GM12874 (cell line): ENCODE results near the gene EXOC6.

Source experiments
- TF ChIP-seq, protein P1 (sequence below): IDR thresholded peaks from 2 replicates; pipeline ENCODE4 v1.5.1; 2011; ENCODE audit warnings: low read depth, mild to moderate bottlenecking, control low read depth, low read length, moderate library complexity; ENCODE audit not compliant: insufficient read depth

EXOC6 gene

DNA sequence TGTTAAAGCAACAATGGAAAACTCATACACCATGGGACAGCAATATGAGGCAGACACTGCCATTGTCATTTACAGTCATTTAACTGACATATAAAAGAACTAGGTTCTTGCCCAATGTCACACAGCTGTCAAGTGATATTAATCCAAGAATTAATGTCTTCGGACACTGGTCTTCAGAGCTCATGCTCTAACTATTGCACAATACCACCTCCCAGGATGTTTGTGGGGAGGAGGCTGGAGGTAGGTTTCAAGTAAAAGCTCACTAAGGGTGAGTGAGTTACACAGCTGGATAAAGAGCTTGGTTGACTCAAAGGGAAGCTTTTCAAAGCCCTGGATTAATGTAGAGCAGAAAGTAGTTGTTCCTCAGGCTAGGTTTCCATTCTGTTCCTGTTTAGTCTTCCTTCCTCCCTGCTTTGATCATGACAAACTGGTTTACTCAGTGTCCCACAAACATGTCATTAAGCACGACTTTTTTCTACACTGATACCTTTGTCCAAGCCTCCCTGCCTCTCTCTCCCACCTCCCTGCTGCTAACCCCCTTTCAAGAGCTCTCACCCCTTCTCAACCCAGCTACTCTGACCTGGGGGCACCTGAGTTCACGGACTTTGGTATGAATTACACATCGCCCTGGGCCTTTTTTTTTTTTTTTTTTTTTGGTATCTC, 987 bp upstream of the EXOC6 start:
- TF ChIP-seq, protein P1, sequence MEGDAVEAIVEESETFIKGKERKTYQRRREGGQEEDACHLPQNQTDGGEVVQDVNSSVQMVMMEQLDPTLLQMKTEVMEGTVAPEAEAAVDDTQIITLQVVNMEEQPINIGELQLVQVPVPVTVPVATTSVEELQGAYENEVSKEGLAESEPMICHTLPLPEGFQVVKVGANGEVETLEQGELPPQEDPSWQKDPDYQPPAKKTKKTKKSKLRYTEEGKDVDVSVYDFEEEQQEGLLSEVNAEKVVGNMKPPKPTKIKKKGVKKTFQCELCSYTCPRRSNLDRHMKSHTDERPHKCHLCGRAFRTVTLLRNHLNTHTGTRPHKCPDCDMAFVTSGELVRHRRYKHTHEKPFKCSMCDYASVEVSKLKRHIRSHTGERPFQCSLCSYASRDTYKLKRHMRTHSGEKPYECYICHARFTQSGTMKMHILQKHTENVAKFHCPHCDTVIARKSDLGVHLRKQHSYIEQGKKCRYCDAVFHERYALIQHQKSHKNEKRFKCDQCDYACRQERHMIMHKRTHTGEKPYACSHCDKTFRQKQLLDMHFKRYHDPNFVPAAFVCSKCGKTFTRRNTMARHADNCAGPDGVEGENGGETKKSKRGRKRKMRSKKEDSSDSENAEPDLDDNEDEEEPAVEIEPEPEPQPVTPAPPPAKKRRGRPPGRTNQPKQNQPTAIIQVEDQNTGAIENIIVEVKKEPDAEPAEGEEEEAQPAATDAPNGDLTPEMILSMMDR, result no peak

DNA sequence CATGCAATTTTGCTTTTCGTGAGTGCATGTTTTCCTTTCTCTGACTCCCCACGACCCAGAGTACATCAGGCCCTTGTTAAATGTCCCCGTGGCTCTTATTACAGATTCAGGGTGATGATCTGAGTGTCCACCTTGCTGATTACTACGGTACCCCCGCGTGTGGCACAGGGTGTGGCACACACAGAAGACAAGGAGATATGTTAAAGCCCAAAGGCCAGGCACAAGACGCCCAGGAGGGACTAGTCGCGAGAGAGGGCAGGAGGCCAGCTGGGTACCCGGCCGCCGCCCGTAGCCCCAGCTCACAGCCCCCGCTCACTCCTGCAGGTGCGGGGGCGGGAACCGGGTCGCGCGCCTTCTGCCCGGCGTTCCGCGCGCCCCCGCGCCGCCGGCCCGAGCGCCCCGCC, 281 bp upstream of the EXOC6 start:
- TF ChIP-seq, protein P1, result no peak

DNA sequence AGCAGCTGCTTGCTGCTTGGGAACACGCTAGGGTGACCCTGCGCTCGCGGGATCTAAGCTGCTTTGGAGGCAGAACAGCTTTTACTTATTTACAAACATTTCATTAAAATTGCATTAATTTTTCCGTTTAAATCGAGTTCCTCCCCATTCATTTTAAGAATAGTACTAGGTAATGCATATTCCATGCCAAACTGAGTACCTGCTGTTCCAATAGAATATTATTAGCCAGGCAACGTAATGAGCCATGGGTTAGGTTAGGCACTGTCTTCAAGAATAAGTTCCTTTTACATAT, 860 bp downstream of the EXOC6 start:
- TF ChIP-seq, protein P1, result no peak

DNA sequence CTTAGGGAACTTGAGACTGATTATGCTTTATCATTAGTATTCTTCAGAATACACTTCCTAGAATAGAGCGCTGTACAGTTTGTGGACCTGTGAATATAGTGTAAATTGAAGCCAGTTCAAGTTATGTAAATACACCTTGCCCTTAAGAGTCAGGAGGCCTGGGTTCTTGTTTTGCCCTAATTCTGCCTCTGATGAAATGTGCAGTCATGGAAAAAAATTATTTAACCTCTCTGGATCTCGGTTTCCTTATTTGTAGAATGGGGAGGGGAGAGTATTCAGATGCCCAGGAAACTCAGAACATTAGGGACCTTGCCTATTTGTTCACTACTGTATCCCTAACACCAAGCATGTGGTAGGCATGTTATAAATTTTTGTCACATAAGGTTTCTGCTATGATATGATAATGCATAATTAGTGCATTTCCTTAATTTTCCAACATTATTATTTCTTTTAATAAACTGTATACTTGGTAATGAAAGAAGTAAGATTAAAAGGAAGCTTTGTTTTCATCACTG, 1.3 kb downstream of the EXOC6 start:
- TF ChIP-seq, protein P1, result no peak

DNA sequence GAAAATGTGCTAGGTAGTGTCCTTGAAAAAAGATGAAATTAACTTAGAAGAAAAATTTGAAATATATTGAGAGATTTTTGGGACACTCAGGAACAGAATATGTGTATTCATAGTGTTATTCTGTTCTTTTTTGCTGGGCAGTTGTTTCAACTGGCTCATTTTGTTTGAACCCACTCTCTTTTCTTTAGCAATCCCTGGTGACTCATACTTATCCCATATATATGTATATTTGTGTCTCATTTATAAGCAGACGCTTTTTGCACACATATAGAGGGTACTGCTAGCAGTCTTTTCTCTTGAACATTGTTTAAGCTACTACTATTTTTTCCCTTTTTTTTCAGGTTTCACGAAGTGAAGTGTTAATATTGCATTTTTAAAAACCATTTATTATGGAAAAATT, 1.9 kb downstream of the EXOC6 start:
- TF ChIP-seq, protein P1, result no peak

DNA sequence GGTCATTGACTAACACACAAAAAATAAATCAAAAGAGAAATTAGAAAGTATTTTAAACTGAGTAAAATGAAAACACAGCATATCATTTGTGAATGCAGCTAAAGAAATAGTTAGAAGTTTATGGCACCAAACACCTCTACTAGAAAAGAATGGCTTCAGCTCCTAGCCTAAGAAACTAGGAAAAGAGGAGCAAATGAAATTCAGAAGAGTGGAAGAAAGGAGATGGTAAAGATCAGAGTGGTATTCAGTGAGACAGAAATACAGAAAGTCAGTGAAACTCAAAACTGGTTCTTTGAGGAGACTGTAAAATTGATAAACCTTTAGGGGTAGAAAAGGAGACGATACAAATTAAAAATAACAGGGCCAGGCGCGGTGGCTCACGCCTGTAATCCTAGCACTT, 2.7 kb downstream of the EXOC6 start:
- TF ChIP-seq, protein P1, result no peak

DNA sequence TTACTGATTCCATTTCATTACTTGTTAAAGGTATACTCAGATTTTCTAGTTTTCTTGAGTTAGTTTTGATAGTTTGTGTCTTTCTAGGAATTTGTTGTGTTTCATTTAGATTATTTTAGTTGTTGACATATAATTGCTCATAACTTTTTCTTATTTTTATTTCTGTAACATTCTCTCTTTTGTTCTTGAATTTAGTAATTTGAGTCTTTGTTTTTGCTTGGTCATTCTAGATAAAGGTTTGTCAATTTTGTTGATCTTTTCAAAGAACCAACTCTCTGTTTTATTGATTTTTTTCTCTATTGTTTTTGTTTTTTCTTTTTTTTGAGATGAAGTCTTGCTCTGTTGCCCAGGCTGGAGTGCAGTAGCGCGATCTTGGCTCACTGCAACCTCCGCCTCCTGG, 7.2 kb downstream of the EXOC6 start:
- TF ChIP-seq, protein P1, result no peak
